IPS DF 19.7 (cell line): ENCODE data around the gene PPT2.
"Not testable (repeated sequence)": the region's sequence is repeated elsewhere in the genome, so short reads cannot be mapped to it uniquely, and the experiment has no call there.

Source experiments
- DNase-seq: peaks from one replicate; pipeline ENCODE4 v3.0.0-alpha.2; 2013; ENCODE audit warnings: low read depth, low spot score

PPT2 gene

GRCh38 chr6:32176476-32177182 lies 22.7 kb downstream of the PPT2 start:
- DNase-seq, result no peak

GRCh38 chr6:32177183-32177787 lies 23.3 kb downstream of the PPT2 start:
- DNase-seq, result no peak

- DNase-seq, result peak; percentile 100
Observed at GRCh38 chr6:32177788-32178546, 24.0 kb downstream of the PPT2 start, which contains the start of gene RNF5. Gene RNF5, plus strand, starts transcription at chr6:32178405. Its CDS starts 107 bp downstream, at chr6:32178512.

GRCh38 chr6:32178547-32179440 lies 24.9 kb downstream of the PPT2 start:
- no peak for DNase-seq

- no peak for DNase-seq
Observed at GRCh38 chr6:32179766-32180405, 25.9 kb downstream of the PPT2 start.

DNA sequence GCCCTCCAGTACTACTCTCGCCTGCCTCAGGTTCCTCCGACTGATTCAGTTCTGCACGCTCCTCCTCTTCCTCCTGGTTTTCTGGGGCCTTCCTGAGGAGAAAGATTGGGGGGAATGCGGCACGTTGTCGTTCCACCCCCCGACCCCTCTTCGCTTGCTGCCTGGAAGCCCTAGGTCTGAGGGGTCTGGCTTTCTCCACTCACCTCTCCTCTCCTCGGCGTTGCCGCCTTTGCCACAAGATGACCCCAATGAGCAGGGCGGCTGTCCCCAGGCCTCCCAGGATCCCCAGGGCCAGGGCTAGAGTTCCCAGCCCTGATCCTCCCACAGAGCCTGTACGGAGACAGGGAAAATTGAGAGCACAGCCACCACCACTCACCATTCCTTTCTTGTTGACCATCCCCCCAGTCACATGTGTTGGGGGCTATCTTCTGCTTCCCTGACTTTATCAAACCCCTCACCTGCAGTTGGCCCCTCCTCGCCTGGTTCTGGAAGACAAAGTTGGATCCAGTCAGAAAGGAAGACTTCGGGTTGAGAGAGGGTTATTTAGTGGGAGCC lies 27.3 kb downstream of the PPT2 start:
- no peak for DNase-seq

DNA sequence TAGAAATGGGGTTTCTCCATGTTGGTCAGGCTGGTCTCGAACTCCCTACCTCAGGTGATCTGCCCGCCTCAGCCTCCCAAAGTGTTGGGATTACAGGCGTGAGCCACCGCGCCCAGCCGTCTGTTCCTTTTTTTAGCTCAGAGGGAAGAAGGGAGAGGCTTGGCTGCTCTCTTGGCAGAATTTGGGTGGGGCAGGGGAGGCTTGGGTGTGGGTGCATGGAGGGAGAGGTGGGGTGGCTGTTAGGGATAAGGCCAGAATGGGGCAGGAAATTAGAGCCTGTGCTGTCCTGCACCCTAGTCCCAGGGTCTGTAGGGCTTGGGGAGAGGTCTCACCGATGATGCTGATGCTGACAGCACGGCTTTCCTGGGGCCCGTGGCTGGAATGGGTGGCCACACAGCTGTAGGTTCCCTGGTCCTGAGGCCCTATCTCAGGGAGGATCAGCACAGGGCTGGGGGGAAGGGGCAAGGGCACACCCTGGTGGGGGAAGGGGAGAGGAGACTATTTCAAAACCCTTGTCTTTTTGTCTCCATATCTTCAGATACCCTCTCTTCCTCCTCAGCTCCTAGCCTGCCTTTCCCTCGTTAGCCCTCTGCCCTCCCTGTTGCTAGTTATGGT lies 28.1 kb downstream of the PPT2 start:
- no peak for DNase-seq

DNA sequence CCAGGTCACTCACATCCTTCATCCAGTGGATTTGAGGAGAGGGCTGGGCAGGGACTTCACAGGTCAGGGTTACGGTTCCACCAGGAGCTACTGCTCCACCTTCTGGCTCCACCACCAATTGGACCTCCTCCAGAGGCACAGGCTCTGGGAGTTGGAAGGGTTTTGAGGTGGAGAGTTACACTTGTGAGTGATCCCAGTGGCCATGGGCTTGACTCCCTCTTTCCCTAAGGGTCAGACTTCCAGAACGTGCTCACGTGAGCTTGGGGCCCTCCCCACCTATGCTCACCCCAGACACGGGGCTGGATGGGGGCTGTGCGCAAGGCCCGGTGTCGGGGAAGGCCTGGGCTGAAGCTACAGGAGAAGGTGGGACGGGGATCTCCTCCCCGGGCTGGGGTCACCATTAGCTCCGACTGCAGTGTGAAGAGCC lies 28.6 kb downstream of the PPT2 start:
- no peak for DNase-seq

DNA sequence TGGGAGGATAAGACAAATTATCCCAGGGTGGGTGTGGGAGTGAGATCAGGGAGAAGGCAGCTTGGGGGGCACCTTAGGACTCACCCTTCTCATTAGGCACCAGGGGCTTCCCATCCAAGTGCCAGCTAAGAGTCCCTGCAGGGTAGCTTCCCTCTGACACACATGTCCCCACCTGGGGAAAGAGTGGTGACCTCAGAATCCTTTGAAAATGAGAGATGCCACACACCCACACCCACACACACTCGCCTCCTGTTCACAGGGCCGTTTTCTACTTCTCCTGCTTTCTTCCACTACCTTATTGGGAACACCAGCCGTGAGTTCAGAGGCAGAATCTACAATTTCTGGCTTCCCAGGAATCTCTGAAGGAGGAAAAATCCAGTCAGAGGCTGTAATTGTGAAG lies 29.1 kb downstream of the PPT2 start:
- no peak for DNase-seq

DNA sequence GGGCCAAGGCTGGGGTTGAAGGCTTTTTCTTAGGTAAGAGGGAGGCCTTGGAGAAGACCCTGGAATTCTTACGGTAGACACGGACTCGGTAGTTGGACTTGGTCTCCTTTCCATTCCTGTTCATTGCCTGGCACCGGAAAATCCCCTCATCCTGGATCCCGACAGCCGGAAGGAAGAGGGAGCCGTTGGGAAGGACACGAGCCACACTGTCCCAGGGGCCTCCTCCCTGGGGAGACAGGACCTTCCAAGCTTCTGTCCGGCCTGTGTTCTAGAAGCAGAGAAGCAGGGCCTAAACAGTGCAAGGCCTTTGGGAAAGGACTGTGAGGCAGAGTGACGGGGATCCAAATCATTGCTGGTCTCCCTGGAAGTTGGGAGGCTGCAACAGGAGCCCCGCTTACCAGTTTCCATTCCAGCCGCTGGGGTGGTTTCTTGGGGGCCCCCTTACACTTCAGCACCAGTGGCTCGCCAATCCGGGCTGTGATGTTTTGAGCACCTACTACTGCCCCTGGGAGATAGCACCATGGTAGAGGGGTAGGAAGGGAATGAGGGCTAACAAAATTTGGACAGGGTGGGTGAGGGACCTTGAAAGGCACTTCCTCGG lies 29.6 kb downstream of the PPT2 start:
- no peak for DNase-seq

DNA sequence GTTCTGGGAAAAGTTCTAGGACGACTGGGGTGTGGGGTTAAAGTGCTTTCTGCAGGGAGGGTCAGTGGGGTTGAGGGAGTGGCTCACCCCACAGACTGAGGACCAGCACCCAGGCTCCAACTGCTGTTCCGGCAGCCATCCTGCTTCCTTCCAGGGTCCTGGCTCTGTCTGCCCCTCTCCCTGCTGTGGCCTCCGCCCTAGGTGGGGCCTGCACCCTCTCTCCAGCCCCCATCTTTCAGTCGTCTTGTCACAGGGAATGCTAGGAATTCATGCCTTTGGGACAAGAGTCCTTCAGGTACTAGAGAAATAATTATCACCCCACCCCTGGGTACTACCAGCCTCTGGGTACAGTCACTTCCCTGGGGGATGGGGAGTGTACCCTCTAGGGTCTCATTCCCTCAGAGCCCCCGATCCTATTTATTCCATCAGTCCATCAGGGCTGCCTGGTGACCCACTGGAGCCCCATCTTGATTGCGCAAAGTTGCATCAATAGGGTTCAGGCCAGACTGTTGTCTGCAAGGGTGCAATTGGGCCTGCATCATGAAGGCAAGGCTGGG lies 30.2 kb downstream of the PPT2 start, which contains the start of gene AGER:
Gene AGER (minus strand): TSS at position 170 of the 557 bp plus-strand sequence. CDS start 31 bp downstream, at position 139.
- no peak for DNase-seq

DNA sequence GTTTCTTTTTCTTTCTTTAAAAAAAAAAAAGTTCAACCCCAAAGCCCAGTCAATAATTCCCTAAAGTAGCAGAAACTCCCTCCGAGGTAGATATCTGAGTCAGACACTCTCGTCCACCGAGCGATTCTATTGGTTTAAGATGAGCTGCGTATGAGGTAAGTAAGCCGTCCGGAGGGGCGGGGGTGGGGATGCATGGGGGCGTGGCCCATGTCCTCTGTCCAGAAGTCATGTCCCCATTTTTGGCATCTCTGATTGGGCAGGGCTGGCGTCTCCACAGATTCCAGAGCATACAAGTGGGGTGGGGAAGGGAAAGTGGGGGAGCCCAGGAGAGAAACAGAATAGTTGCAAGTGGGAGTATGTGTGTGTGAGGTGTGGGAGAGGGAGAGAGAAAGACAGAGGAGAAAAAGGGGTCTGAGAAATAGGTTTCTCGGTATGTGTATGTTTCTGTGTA lies 31.8 kb downstream of the PPT2 start:
- DNase-seq, result not testable (repeated sequence)

DNA sequence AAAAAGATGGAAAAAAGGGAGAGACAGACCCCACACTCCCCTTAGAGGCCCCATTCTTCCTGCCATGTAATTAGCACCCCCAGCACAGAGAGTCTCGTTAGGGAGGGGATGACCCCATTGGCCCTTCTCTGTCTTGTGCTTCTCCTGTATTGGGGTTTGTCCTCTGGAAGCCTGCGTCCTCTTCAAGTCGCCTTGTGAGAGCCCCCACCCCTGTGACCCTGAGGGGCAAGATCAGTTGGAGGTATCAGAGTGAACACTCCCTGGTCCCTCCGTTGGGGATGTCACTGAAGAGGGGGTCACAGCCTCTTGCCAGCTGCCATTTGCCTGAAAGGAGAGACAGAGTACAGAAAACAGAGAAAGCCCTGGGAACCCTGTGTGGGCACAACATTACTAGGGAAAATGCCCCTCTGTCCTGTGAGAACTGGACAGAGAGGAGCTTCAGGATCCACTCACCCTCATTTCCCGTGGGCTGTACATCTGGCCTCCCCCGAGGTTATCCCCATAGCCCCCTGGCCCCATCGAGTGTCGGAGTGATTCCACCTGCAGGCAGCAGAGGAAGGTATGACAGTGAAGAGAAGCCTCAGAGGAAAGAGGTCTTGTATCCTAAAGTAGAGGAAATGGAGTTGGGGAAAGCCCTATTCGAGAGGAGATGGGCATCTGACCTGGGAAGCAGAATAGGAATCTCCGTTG lies 32.4 kb downstream of the PPT2 start:
- DNase-seq, result not testable (repeated sequence)

DNA sequence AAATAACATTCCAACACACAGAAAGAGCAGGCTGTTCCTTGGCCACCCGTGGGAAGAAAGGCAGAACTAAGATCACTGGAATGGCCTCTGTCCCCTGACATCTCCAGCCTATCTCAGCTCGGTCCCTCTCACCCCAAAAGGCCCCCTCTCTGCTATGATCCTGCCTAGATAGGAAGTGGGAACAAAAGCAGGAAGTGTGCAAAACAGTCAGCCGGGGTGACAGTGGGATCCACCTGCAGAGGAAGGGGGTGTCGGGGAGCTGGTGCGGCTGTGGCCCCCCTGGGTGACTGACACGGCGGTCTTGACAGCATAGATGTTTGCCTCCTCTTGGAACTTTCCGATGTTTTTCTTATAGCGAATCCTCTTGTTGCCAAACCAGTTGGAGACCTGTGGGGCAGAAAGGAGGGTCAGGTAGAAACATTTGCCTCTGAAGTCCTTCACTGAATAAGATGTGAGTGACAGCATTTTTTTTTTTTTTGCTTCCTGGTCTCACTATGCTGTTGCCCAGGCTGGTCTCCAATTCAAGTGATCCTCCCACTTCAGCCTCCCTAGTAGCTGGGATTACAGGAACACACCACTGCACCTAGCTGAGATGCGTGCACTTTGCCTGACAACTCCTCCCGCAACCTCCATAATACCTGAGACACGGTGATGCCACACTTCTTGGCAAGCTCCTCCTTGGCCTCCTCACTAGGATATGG lies 33.2 kb downstream of the PPT2 start:
- DNase-seq, result no peak

- not testable (repeated sequence) for DNase-seq
Observed at GRCh38 chr6:32187725-32188380, 33.9 kb downstream of the PPT2 start.

DNA sequence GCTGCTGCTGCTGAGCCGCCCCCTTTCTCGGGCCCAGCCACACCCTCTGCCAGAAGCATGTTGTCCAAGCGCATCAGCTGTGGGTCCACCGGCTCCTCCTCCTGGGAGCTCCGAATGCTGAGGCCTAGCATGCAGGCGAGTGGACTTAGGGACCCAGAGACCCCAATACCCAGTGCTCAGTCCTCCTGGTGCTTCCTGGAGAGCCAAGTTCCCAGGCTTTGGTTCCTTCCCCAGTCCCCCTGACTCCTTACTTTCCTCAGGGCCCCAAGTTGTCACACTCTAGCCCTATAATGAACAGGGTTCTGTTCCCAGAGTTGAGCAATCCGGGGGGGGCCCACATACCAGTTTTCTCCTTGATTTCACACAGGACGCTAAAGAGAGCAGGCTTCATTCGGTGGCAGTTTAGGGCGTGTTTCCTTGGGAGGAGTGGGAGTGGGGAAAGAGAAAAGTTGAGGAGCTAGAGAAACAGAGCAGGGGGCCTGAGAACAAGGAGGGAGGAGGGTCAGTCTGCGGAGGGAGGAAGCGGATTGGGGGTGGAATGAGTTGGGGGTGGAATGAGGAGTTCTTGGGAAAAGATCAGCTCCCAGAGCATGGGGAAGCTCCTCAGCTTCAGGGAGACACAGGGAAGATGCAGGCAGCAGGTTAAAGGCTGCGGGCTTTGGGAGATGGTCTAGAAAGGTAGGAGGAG lies 34.6 kb downstream of the PPT2 start:
- DNase-seq, result no peak
